HG03097 (cell line): ENCODE measurements around the gene TIPIN.
A peak's percentile ranks its signal among the peaks of the same experiment; 100 is the strongest.
"Not testable (repeated sequence)": the region's sequence is repeated elsewhere in the genome, so short reads cannot be mapped to it uniquely, and the experiment has no call there.

Experiments
- ATAC-seq: cut with Tn5 transposase; IDR thresholded peaks from one replicate; pipeline ENCODE4 v1.9.1; 2021; ENCODE audit not compliant: unreplicated experiment, low FRiP score

Gene TIPIN

GRCh38 chr15:66356359-66357236, at the start of gene TIPIN:
Gene TIPIN (minus strand): TSS chr15:66356685. CDS start chr15:66352947, 3,738 bp downstream.
- peak; percentile 90 for ATAC-seq

- ATAC-seq: no peak
These were observed 49.1 kb upstream of the TIPIN start for GRCh38 chr15:66405615-66406014.

- ATAC-seq: no peak
These were observed 48.5 kb upstream of the TIPIN start for GRCh38 chr15:66405007-66405406.

GRCh38 chr15:66404532-66404931, 48.0 kb upstream of the TIPIN start:
- no peak for ATAC-seq

GRCh38 chr15:66404122-66404521, 47.6 kb upstream of the TIPIN start:
- no peak for ATAC-seq

GRCh38 chr15:66403323-66403722, 46.8 kb upstream of the TIPIN start:
- no peak for ATAC-seq

GRCh38 chr15:66402761-66403284, 46.3 kb upstream of the TIPIN start:
- ATAC-seq: no peak

GRCh38 chr15:66401130-66402021, 44.9 kb upstream of the TIPIN start:
- no peak for ATAC-seq

GRCh38 chr15:66400351-66400774, 43.9 kb upstream of the TIPIN start:
- ATAC-seq: no peak

GRCh38 chr15:66399276-66399675, 42.8 kb upstream of the TIPIN start:
- no peak for ATAC-seq

- ATAC-seq: no peak
These were observed 38.4 kb upstream of the TIPIN start for GRCh38 chr15:66394915-66395314.

GRCh38 chr15:66394472-66394871, 38.0 kb upstream of the TIPIN start:
- no peak for ATAC-seq

- not testable (repeated sequence) for ATAC-seq
These were observed 36.6 kb upstream of the TIPIN start for GRCh38 chr15:66393037-66393436.

GRCh38 chr15:66390678-66391077, 34.2 kb upstream of the TIPIN start:
- ATAC-seq: no peak

- no peak for ATAC-seq
These were observed 33.4 kb upstream of the TIPIN start for GRCh38 chr15:66389859-66390381.

- no peak for ATAC-seq
These were observed 32.8 kb upstream of the TIPIN start for GRCh38 chr15:66389098-66389858.

GRCh38 chr15:66388576-66388975, 32.1 kb upstream of the TIPIN start:
- no peak for ATAC-seq

GRCh38 chr15:66388043-66388363, 31.5 kb upstream of the TIPIN start:
- ATAC-seq: no peak

GRCh38 chr15:66387163-66388042, 30.9 kb upstream of the TIPIN start:
- peak; percentile 9 for ATAC-seq
